GM23248 (cell line): ENCODE results near the gene PDYN.

Source experiments
- EZH2 ChIP-seq: fragments of 200-600 bp; sonication (generic); IDR thresholded peaks from 2 replicates; pipeline ENCODE4 v1.6.1; 2018; ENCODE audit warnings: antibody characterized with exemption, mild to moderate bottlenecking; ENCODE audit not compliant: insufficient read depth, poor library complexity, severe bottlenecking
- EZH2phosphoT487 ChIP-seq: fragments of 200-600 bp; sonication (generic); IDR thresholded peaks from 2 replicates; pipeline ENCODE4 v1.6.1; 2018; ENCODE audit warnings: antibody characterized with exemption, moderate library complexity, mild to moderate bottlenecking, low read depth; ENCODE audit not compliant: insufficient read depth

DNA sequence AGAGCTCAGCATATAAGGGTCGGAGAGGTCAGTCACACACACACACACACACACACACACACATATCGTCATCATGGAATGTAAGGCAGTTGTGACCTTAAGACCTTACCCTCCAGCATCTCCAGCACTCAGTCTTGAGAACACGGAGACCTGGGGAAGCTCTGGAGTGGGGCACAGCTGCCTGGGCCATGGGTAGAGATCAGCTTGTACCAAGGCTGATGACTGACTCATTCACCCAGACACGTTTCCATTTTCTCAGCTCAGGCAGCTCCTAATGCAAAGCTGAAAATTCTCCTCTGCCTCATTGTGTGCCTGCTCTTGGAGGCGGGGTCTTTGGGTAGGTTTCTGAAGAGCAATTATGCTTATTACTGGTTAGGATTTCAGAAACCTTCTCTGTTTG lies 38.3 kb upstream of the PDYN start:
- no peak for TF ChIP-seq EZH2
- no peak for TF ChIP-seq EZH2phosphoT487
